Right renal cortex interstitium (tissue), 3 donors: ENCODE results near the gene ZC3H12C. TPM values are rescaled to one million over a fixed set of nuclear protein-coding genes. Genes with fewer than 3 reads are reported as not detected.
"Not testable (repeated sequence)": the region's sequence is repeated elsewhere in the genome, so short reads cannot be mapped to it uniquely, and the experiment has no call there.

Experiments used
- DNase-seq, 3 donors: peaks; one replicate each; pipeline ENCODE4 v3.0.0-alpha.2; 2013; ENCODE audit warnings: low read depth in 3 of 3, low spot score in 2 of 3
- polyA plus RNA-seq, 3 donors: library from polyadenylated mRNA; unstranded; fragments of 120-200 nt; gene quantifications; one replicate each; pipeline ENCODE4 v1.2.1, GENCODE V29; 2013; ENCODE audit not compliant: insufficient read length in 3 of 3

ZC3H12C gene
- polyA plus RNA-seq, 3 donors: 7.4 to 8.2 (median 8.1) TPM

DNA sequence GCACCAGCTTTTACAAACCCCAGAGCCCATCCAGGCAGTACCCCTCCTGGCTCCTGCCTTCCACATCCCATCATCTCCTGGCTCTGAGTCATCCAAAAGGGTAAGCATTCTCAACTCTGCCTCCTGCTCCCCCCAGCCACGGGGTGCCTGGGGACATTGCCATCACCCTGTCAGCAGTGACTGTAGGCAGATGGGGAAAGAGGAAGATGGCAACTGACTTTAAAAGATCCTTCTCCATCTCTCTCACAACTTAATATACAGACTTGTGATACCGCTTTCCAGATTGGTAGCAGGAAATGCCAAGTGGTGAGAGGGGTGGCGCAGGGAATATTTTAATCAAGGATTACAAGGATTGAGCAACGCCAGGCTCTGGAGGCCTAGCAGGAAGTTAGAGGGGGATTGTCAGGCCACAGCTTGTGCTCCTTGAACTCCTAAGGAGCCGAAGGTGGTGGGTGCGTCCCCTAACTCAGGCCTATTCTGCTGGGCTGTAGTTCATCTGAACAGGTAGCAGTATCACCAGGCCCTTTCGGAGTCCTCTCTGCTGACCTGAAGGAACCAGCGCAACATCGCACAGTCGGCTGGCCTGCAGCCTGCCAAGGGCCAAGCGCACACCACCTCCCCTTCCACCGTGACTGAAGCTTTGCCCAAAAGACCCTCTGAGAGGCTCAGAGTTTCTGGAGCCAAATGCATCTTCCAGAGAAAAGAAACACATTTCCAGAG, 83.3 kb downstream of the ZC3H12C start:
- no peak for DNase-seq

GRCh38 chr11:110177086-110177456, 83.9 kb downstream of the ZC3H12C start:
- no peak for DNase-seq

- DNase-seq: no peak
Observed at GRCh38 chr11:110179064-110179463, 85.9 kb downstream of the ZC3H12C start.

DNA sequence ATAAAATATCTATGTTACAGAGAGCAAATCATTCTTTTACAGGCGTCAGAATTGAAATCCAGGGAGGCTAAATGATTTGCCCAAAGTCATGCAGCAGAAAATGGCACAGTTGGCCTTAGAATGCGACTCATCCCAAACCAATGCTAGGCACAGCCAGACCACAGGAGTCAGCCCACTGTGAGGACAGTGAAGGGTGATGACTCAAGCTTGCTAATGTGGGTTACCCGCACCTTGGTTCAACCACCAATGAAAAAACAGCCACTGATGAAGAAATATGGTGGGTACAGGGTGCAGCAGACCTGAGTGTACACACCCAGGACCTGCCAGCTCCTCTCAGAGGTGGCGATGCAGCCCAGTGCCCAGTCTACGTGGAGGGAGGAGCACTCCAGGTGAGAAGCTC, 89.7 kb downstream of the ZC3H12C start:
- DNase-seq: no peak

- no peak for DNase-seq
Observed at GRCh38 chr11:110184456-110184855, 91.3 kb downstream of the ZC3H12C start.

DNA sequence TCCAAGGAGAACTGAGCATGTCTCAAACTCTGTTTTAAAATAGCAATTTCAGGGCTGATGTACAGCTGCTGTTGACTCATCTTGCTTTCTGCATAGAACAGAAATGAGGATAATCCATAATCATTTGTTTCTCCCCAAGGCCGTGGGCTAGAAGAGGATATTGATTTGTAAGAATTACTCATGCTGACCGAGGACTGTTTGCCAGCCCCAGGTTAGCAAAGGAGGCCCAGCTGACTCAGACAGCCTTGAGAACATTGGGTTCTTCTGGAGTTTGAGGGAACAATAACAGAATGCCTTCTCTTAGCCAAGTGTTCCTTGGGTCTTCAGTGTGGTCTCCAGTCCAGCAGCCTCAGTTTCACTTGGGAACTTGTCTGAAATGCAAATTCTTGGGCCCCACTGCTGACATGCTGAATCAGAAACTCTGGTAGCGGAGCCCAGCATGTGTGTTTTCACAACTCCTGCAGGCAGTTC, 92.0 kb downstream of the ZC3H12C start:
- DNase-seq: no peak

DNA sequence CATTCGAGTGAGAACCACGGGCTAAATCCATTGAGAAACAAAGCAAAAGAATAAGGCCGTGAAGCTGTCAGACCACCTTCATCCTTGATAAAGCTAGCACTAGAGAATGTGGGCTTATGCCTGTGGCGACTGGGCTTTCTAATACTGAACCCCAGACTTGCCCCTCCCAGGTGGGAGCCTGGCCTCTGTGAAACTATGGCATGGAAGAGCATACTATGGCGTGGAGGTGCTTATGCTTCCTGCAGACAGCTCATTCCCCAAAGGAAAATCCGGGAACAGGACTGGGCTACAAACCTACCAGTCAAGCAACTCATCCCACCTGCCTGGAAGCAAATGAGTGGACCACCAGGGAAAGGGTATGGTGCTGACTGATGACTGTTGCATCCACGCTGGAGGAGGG, 92.4 kb downstream of the ZC3H12C start:
- DNase-seq: no peak

GRCh38 chr11:110186456-110186855, 93.3 kb downstream of the ZC3H12C start:
- DNase-seq: no peak

DNA sequence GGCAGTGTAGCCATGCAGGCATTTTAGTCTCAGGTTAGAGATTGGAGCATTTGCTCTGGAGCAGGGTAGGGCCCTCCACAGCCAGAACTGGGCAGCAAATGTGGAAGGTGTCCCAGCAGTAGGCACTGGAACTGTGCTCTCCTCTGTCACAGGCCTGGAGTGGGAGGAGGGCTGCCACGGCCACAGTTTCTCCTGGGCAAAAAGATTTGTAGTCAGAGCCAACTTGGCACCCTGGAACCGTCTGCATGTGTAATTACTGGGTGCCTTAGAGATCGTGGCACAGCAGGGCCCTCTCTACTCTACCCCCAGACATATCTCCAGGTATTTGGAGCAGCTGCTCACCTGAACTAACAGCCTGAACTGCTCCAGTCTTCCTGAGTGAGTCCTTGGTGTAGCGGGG, 93.7 kb downstream of the ZC3H12C start:
- DNase-seq: no peak

DNA sequence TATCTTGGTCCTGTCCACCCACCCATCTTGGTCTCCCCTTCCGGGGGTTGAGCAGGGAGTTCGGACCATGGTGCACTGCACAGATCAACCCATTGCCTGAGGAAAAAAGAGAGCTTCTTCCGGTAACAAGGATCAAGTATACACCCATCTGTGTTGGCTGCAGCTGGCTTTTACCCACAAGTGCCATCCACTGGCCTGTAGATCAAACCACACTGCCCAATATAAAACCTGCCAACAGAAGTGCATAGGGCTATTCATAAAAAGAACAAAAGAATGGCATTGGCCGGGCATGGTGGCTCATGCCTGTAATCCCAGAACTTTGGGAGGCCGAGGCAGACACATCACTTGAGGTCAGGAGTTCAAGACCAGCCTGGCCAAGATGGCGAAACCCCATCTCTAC, 94.5 kb downstream of the ZC3H12C start:
- DNase-seq: no peak

GRCh38 chr11:110190885-110191284, 97.7 kb downstream of the ZC3H12C start:
- DNase-seq: no peak

DNA sequence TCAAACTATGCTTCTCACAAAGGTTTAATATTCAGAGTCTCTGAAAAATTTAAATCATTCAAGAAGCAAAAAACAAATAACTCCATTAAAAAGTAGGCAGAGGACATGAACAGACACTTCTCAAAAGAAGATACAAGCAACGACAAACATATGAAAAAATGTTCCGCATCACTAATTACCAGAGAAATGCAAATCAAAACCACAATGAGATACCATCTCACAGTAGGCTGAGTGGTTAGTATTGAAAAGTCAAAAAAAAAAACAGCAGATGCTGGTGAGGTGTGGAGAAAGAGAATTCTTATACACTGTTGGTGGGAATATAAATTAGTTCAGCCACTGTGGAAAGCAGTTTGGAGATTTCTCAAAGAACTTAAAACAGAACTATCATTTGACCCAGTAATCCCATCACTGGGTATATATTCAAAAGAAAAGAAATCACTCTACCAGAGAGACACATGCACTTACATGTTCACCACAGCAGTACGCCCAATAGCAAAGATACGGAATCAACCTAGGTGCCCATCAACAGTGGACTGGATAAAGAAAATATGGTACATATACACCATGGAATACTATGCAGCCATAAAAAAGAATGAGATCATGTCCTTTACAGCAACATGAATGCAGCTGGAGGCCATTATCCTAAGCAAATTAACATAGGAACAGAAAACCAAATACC, 99.6 kb downstream of the ZC3H12C start:
- DNase-seq: not testable (repeated sequence)

DNA sequence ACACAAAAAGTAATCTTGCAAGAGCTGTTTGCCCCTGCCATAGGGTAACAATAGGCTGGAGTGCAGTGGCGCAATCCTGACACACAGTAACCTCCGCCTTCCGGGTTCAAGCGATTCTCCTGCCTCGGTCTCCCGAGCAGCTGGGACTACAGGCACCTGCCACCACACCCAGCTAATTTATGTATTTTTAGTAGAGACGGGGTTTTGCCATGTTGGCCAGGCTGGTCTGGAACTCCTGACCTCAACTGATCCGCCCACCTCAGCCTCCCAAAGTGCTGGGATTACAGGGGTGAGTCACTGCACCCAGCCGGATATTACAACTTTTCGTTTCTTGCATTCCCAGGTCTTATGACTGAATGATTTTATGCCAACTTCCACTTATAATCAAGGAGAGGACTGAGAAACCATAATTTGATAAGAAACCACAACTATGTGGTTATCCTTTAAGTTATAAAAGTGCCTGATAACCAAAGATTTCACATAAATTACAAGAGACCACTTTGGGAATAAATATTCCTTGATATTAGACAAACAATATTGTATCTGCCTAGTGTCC, 101.1 kb downstream of the ZC3H12C start:
- DNase-seq: not testable (repeated sequence)

DNA sequence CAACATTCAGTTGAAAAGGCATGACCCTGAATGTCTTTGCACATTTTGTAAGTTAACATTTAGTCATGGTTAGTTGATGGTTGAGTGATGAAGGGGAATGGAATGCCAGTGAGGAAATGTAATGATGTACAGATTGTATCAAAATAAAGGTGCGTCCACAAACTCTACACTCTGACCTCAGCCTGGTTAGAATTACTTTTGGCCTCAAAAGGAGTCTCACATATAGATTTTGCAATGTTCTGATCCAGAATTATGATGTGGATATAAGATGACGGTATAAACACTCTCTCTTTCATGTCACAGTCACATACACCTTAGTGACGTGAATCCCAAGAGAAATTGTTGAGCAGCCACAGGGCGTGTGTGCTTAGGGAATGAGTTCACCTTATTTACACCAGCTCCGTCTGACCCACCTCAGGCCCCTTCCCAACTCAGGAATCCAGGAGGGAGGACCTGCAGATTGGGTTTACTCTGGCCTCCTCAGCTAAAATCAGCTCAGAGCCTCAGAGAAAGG, 103.1 kb downstream of the ZC3H12C start:
- DNase-seq: no peak

DNA sequence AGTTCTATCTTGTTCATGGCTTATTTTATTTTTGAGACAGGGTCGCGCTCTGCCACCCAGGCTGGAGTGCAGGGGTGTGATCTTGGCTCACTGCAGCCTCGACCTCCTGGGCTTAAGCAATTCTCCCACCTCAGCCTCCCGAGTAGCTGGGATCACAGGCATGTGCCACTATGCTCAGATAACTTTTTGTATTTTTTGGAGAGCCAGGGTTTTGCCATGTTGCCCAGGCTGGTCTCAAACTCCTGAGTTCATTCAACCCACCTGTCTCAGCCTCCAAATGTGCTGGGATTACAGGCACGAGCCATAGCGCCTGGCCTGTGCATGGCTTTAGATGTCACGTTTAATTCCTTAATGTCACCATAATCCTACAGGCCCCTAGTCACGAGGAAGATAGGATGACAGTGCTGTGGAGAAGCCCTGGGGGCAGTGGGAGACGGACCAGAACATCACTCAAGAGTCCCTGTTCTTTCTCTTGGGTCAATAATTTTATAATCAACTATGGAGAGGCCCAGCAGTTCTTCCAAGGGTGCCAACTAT, 103.8 kb downstream of the ZC3H12C start:
- no peak for DNase-seq

DNA sequence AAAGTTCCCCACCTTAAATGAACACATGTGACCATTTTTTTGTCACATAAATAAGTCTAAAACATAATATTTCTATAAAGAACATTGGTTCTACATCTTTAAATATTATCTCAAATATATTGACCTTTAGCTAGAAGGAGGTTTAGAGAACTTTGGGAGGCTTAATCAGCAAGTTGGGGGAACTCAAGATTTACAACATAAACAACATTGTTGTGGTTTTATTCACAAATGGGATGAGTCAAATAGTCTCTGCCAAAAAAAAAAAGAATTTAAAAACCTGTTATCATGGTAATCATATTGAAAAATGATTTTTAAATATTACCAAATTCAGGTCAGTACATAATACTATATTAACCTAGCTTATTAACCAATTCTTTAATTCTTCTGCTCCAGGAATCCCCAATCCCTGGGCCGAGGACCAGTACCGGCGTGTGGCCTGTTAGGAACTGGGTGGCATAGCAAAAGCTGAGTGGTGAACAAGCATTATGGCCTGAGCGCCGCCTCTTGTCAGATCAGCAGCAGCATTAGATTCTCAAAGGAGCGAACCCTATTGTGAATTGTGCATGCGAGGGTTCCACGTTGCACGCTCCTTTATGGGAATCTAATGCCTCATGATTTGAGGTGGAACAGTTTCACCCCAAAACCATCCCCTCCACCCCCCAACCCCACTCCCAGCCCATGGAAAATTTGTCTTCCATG, 105.0 kb downstream of the ZC3H12C start:
- DNase-seq: no peak

DNA sequence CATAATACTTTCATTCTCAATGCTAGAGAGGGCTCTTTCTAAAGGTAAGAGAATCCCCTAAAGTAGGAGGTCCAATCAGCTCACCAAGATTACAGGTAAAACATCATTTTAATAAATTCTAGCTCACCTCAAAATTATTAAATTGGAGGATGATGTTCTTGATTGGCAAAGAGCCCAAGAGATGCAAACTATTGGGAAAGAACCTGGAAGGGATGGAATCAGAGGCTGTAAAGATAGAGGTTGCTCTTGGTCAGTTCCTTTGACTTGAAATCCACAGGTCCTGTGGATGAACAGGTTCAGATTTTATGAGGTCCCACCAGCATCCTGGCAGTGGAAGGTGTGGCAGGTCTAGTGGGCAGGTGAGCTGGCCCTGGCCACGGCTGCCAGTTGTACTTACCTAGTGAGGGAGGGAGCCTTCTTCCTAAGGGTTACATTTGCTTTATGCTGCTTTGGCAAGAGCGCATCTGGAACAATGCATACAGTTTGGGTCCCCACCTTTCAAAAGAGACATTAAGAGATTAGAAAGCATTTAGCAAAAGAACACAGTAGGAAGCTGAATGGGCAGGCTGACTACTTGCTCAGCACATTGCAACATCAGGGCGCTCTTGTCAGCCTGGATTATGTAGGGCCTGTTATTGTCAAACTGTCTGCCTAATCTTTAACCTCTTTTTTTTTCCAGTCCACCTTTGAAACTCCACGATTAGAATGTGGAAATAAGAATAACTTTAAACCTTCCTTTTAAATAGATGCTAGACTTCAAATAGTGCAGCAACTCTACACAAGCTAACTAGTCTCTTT, 106.2 kb downstream of the ZC3H12C start:
- no peak for DNase-seq

DNA sequence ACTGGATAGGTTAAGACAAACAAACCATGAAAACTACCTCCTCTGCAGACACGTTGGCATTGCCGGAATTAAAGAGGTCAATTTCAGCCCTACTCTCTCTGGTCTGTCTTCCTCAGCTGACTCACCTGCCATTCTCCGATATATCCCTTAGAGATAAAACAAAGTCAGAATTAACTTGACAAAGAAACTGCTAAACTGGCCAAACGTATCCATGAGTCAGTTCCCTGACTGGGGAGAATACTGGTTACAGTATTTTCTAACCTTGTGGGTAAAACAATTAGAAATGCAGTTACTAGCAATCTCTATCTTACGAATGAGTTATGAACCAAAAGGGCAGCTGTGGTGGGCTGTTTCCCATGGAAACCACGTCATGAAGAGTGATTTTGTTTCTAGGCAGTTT, 107.0 kb downstream of the ZC3H12C start:
- DNase-seq: no peak

DNA sequence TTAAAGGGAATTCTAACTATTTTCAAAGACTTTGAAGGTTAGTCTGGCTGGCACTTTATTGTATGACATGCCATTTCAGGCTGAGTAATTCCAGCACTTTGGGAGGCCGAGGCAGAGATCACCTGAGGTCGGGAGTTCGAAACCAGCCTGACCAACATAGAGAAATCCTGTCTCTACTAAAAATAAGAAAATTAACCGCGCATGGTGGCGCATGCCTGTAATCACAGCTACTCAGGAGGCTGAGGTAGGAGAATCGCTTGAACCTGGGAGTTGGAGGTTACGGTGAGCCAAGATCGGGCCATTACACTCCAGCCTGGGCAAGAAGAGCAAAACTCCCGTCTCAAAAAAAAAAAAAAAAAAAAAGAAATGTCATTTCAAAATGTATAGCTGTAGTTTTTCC, 107.6 kb downstream of the ZC3H12C start:
- DNase-seq: no peak

GRCh38 chr11:110207123-110207522, 113.9 kb downstream of the ZC3H12C start:
- DNase-seq: no peak
